D721Med (cell line): Measurements from ENCODE around the gene GABARAP.
A peak's percentile ranks its signal among the peaks of the same experiment; 100 is the strongest.

Experiments used
- DNase-seq: peaks from one replicate; pipeline ENCODE4 v3.0.0; 2011; ENCODE audit warnings: low spot score; ENCODE audit not compliant: insufficient read length
- FAIRE-seq: peaks from 2 replicates; lab custom pipeline; 2011; peaks lifted over from hg19 to GRCh38; lab: Jason Lieb, UNC
- TF ChIP-seq, protein P1 (sequence below): IDR thresholded peaks from 2 replicates; pipeline ENCODE4 v1.5.1; 2012; ENCODE audit warnings: mild to moderate bottlenecking, control low read depth; ENCODE audit not compliant: insufficient read depth; ENCODE audit errors: missing control alignments

The GABARAP gene

DNA sequence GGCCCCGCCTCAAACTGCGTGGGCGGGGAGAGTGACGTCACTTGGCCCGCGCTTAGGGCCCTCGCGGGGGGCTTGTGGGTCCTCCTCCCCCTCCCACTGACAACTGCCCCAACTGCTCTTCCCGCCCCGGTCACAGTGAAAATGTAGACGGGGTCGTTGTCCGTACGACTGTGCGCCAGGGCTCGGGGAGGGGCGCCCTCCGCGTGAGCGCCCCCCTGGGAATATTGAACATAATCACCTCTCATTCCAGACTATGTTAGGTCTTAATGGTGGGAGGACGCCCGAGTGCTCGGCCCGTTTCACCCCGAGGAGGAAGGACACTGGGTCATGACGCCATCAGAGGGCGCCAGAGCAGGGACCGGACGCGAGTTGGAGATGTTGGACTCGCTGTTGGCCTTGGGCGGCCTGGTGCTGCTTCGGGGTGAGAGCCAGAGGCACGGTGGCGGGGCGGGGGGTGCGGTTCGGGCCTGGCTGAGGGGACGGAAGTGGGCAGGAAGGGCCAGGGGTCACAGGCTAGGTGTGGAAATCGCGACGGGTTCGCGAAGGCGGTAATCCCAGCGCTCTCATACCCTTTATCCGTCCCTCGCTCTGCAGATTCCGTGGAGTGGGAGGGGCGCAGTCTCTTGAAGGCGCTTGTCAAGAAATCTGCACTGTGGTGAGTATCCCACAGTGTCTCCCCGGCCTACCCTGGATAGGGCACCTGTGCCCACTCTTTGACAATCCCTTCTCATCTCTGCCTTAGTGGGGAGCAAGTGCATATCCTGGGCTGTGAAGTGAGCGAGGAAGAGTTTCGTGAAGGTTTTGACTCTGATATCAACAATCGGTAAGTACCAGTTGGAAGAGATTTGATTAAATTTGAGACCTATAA is 10.2 kb upstream of the GABARAP start, which contains the start of gene ELP5:
ELP5 (plus strand) TSS at position 40 of the 868 bp plus-strand sequence; CDS start at position 376, 336 bp downstream.
- DNase-seq (peak; percentile 80), FAIRE-seq (no peak)
- TF ChIP-seq, protein P1, sequence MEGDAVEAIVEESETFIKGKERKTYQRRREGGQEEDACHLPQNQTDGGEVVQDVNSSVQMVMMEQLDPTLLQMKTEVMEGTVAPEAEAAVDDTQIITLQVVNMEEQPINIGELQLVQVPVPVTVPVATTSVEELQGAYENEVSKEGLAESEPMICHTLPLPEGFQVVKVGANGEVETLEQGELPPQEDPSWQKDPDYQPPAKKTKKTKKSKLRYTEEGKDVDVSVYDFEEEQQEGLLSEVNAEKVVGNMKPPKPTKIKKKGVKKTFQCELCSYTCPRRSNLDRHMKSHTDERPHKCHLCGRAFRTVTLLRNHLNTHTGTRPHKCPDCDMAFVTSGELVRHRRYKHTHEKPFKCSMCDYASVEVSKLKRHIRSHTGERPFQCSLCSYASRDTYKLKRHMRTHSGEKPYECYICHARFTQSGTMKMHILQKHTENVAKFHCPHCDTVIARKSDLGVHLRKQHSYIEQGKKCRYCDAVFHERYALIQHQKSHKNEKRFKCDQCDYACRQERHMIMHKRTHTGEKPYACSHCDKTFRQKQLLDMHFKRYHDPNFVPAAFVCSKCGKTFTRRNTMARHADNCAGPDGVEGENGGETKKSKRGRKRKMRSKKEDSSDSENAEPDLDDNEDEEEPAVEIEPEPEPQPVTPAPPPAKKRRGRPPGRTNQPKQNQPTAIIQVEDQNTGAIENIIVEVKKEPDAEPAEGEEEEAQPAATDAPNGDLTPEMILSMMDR, result peak; percentile 37

DNA sequence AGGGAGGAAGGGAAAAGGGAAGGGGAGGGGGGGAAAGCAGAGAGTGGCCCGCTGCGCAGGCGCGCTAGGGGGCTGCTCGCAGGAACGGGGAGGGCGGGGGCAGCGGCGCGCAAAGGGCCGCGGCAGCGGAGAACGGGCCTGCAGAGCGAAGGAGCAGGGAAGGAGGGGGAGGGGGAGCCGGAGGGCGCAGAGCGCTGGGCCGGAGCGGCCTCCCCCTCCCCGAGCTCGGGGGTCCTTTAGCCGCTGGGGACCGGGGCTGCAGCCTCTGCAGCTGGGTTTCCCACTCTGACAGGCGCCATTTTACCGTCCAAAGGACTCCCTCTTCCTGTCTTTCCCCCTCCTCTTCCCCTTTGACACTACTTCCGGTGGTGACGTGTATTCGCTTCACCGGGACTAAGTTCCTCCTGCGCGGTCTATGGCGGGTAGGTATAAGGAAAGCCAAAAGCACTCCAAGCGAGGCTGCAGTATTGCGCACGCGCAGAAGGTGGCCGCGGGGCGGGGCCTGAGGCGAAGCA is 9.5 kb upstream of the GABARAP start, which contains the start of gene CTDNEP1:
CTDNEP1 (minus strand) TSS at position 74 of the 515 bp plus-strand sequence. CDS start 438 bp downstream, outside the sequence.
- DNase-seq (peak; percentile 81), FAIRE-seq (peak; percentile 21)
- TF ChIP-seq, protein P1, result no peak

DNA sequence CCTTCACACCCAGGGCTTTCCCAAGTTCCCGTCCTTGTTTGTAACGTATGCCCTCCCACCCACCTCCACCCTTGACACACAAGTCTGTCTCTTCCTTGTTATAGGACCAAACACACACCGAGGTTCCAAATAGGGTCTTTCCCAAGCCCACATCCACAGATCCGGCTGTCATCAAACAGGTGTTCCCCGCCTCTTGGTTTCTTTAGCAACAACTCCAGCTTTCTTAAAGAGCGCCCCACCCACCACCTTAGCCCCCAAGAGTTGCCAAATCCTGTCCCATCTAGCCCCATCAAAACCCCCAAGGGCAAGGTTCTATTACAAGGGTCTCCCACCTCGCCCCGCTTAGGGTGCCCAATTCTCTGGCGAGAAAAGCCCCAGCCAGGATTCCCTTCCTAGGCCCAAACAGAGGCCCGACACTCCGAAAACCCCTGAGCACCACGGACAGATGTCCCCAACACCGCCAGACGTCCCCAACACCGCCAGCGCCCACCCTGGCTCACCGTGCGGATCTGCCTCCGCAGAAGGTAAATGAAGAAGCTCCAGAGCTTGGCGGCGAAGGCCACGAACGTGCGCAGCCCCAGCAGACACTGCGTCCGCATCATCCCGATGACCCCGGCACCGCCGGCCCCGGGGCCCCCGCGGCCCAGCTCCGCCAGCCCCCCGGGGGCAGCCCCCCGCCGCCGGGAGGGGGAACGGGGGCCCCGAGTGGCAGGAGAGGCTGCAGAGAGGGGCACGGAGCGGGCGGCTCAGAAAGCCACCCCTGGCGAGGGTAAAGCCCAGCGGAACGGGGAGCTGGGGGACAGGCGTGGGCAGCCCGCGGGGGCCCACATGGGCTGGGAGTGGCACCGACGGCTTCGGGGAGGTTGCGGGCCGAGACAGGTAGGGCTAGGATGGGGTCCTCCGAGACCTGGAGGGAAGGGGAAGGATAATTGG is 8.7 kb upstream of the GABARAP start:
- TF ChIP-seq, protein P1, result no peak
- FAIRE-seq, result no peak
- DNase-seq, result no peak

DNA sequence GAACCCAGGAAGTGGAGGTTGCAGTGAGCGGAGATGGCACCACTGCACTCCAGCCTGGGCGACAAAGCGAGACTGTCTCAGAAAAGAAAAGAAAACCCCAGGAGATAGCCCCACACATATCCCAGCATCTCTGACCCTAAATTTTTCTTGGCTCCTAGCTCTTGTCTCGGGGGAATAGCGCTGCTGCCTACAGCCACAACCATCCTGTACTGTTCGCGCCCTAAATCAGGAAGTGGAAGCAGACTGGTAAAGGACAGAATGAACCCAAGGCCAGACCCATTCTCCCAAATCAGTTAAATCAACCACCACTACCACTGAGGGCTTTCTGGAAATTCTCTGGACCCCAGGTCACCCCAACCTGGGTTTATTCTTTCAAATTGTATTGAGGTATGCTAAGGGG is 7.6 kb upstream of the GABARAP start:
- no peak for FAIRE-seq
- TF ChIP-seq, protein P1, result no peak
- no peak for DNase-seq

DNA sequence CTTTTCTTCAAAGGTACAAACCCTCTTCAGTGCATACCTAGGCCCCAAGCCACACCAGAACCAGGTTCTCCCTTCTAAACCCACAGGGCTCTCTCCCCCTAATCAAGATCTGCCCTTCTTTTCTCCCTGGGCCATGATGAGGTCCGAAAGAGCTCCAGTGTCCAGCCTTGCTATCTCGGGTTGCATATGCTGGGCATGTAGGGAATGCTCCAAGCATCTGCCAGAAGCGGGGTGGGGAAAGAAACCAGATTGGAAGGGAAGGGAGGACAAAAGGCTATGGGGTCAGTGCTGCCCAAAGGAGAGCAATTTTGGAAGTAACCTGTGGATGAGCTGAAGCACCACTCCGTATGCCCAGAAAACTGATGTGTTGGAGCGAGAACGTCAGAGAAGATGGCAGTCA is 7.0 kb upstream of the GABARAP start:
- TF ChIP-seq, protein P1, result no peak
- DNase-seq, result no peak
- no peak for FAIRE-seq

DNA sequence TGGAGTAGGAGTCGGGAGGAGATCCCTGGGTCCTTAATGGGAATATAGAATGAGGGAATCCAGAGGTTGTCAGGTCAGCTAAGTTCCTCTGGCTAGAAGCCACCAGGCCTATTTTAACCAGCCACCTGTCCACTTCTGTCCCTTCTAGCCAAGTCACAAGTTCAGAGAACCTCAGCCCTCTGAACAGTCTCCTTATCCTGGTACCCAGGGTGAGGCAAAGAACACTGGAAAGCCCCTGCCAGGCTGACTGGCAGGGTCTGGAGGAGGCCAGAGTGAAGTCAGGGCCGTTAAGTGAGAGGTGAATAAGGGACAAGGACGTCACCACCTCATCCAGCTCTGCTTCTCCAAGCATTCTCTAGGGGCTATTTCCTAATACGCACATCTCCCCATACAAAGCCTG is 6.5 kb upstream of the GABARAP start:
- DNase-seq (no peak), FAIRE-seq (no peak)
- TF ChIP-seq, protein P1, result no peak
